K562 (cell line): Measurements from ENCODE around the gene BHLHE40. TPM values are rescaled to one million over a fixed set of nuclear protein-coding genes. Genes with fewer than 3 reads are reported as not detected.

Experiments used
- ATF6 ChIP-seq: sonication (generic); formaldehyde crosslinking; IDR thresholded peaks from 2 replicates; pipeline ENCODE4 v1.4.0; 2020; ENCODE audit warnings: mild to moderate bottlenecking, missing genetic modification reagents
- BCL6 ChIP-seq: fragments of 250-450 bp; sonication (Bioruptor Pico); IDR thresholded peaks from 2 replicates; pipeline ENCODE4 v1.4.0; 2020
- BRD9 ChIP-seq: fragments of 450-650 bp; IDR thresholded peaks from 2 replicates; pipeline ENCODE4 v1.6.1; 2018; ENCODE audit warnings: low read depth; ENCODE audit not compliant: partially characterized antibody
- DIDO1 ChIP-seq: fragments of 450-650 bp; IDR thresholded peaks from 2 replicates; pipeline ENCODE4 v1.6.1; 2016; ENCODE audit warnings: low read depth, missing biosample characterization, missing genetic modification characterization
- EP300 ChIP-seq: IDR thresholded peaks from 2 replicates; pipeline ENCODE4 v1.6.1; 2012; ENCODE audit warnings: low read length, improper control_type of control experiment
- FUS ChIP-seq: fragments of 200-400 bp; formaldehyde crosslinking; optimal IDR thresholded peaks from 2 replicates; pipeline ENCODE3; 2017; ENCODE audit warnings: low read depth, low read length
- ILK ChIP-seq: fragments of 450-650 bp; IDR thresholded peaks from 2 replicates; pipeline ENCODE4 v1.6.1; 2016; ENCODE audit warnings: missing genetic modification characterization, low read depth, mild to moderate bottlenecking, missing compliant biosample characterization, moderate library complexity, borderline replicate concordance
- L3MBTL2 ChIP-seq: fragments of 450-650 bp; IDR thresholded peaks from 2 replicates; pipeline ENCODE4 v1.6.1; 2016; ENCODE audit warnings: mild to moderate bottlenecking, moderate library complexity
- LARP7 ChIP-seq: fragments of 450-650 bp; IDR thresholded peaks from 2 replicates; pipeline ENCODE4 v1.6.1; 2016
- MLX ChIP-seq, 2 experiments: fragments of 450-650 bp in 1 of 2; sonication (generic) in 1 of 2; formaldehyde crosslinking; conservative IDR thresholded peaks; 2 replicates each; pipeline versions ENCODE4 v1.4.0 to v1.8.1; 2020 to 2022; ENCODE audit warnings: mild to moderate bottlenecking in 1 of 2, missing genetic modification reagents in 1 of 2
- OTX1 ChIP-seq: fragments of 450-650 bp; formaldehyde crosslinking; IDR thresholded peaks from 2 replicates; pipeline ENCODE4 v1.4.0; 2022; ENCODE audit warnings: mild to moderate bottlenecking
- PCBP1 ChIP-seq: fragments of 200-400 bp; formaldehyde crosslinking; IDR thresholded peaks from 2 replicates; pipeline ENCODE4 v1.6.1; 2018; ENCODE audit warnings: mild to moderate bottlenecking, low read depth, low read length; ENCODE audit not compliant: poor library complexity, severe bottlenecking
- PPARD ChIP-seq: fragments of 250-450 bp; sonication (Bioruptor Pico); IDR thresholded peaks from 2 replicates; pipeline ENCODE4 v1.8.0; 2022; ENCODE audit warnings: inconsistent platforms, mild to moderate bottlenecking, moderate library complexity
- PRMT5 ChIP-seq: sonication (generic); formaldehyde crosslinking; IDR thresholded peaks from 2 replicates; pipeline ENCODE4 v1.5.0; 2020; ENCODE audit warnings: missing genetic modification reagents
- RBM25 ChIP-seq: fragments of 200-400 bp; formaldehyde crosslinking; IDR thresholded peaks from 2 replicates; pipeline ENCODE4 v1.6.1; 2018; ENCODE audit warnings: low read length, low read depth, moderate library complexity; ENCODE audit not compliant: severe bottlenecking
- SP1 ChIP-seq: sonication (generic); formaldehyde crosslinking; IDR thresholded peaks from 2 replicates; pipeline ENCODE4 v1.8.1; 2022; ENCODE audit warnings: mild to moderate bottlenecking, missing genetic modification reagents
- TAF15 ChIP-seq: fragments of 200-400 bp; formaldehyde crosslinking; IDR thresholded peaks from 2 replicates; pipeline ENCODE4 v1.6.1; 2017; ENCODE audit warnings: mild to moderate bottlenecking, low read depth, low read length, moderate library complexity
- TAF9B ChIP-seq: fragments of 450-650 bp; IDR thresholded peaks from 2 replicates; pipeline ENCODE4 v1.6.1; 2018; ENCODE audit warnings: mild to moderate bottlenecking; ENCODE audit not compliant: partially characterized antibody
- ZBED1 ChIP-seq: IDR thresholded peaks from 2 replicates; pipeline ENCODE4 v1.6.1; 2014
- ZNF274 ChIP-seq: IDR thresholded peaks from 2 replicates; pipeline ENCODE4 v1.6.1; 2011; ENCODE audit warnings: low read depth, mild to moderate bottlenecking, low read length, moderate library complexity, borderline replicate concordance
- ZNF592 ChIP-seq: fragments of 450-650 bp; IDR thresholded peaks from 2 replicates; pipeline ENCODE4 v1.6.1; 2017; ENCODE audit warnings: antibody characterized with exemption, mild to moderate bottlenecking
- ZNF79 ChIP-seq: fragments of 250-450 bp; sonication (Bioruptor Pico); IDR thresholded peaks from 2 replicates; pipeline ENCODE4 v1.4.0; 2020; ENCODE audit warnings: low read depth, mild to moderate bottlenecking, moderate library complexity
- ZNF830 ChIP-seq: fragments of 250-450 bp; sonication (Bioruptor Pico); IDR thresholded peaks from 2 replicates; pipeline ENCODE4 v1.5.0; 2021; ENCODE audit warnings: mild to moderate bottlenecking
- polyA plus RNA-seq, 8 experiments: library from polyadenylated mRNA; depleted of rRNA in 4 of 8; stranded (reverse) in 5 of 8; unstranded in 3 of 8; fragments of >200 nt; fragmentation: Nextera tagmentation in 2 of 8; fragmentation: Illumina TruSeq in 1 of 8; extraction: Ambion mirVana in 2 of 8; extraction: Trizol in 1 of 8; gene quantifications; 2 replicates each; pipeline versions ENCODE4 v1.2.1 to v1.2.3, GENCODE V29; 2011 to 2014; ENCODE audit warnings: inconsistent platforms in 1 of 8, missing spikeins in 1 of 8
- total RNA-seq, 7 experiments: library from RNA; depleted of rRNA in 6 of 7; stranded (reverse); fragments of >200 nt in 6 of 7; fragmentation: Illumina TruSeq in 2 of 7; extraction: Trizol in 2 of 7; gene quantifications; 2 replicates each; pipeline versions ENCODE4 v1.2.1 to v1.2.3, GENCODE V29; 2011 to 2021; ENCODE audit warnings: low replicate concordance in 1 of 7
- TF ChIP-seq, protein P1 (sequence below): fragments of 450-650 bp; formaldehyde crosslinking; IDR thresholded peaks from 2 replicates; pipeline ENCODE4 v1.4.0; 2020; ENCODE audit warnings: mild to moderate bottlenecking

The BHLHE40 gene
- total and polyA plus RNA-seq, 9 of the 15 experiments (the other 6 are each of a cell fraction or from before 2014, with no cell fraction given) = 12.0 to 83.9 (median 31.4) TPM

DNA sequence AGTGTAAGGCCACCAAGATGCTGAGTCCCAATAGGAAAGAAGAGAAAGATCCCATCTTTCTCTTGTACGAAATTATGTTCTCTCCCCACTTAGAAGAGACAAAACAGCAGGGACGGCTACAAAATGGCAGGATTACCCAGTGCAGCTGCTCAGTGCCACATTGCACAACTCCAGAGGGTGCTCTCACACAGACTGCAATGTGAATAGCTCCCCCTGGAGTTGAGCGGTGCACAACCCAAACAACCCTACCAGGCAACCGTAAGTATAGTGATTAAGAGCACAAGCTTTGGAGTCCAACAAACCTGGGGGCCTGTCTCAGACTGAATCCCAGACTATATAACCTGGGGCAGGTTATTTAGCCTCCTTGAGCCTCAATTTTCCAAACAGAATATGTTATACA is 3.1 kb upstream of the BHLHE40 start (continued):
- TF ChIP-seq L3MBTL2 = peak; percentile 66
- TF ChIP-seq ATF6 (CRISPR knock-in tag) = no peak
- TF ChIP-seq ZBED1 = no peak
- TF ChIP-seq OTX1 (CRISPR knock-in tag) = peak; percentile 82; the same call in 1 of the 2 replicates
- no peak for TF ChIP-seq ZNF592
- TF ChIP-seq MLX (CRISPR knock-in tag; conservative IDR thresholded peaks at IDR 0.05) = no peak
- TF ChIP-seq ZNF274 = no peak
- TF ChIP-seq ILK (tag) = no peak
- no peak for TF ChIP-seq FUS
- TF ChIP-seq, protein P1, sequence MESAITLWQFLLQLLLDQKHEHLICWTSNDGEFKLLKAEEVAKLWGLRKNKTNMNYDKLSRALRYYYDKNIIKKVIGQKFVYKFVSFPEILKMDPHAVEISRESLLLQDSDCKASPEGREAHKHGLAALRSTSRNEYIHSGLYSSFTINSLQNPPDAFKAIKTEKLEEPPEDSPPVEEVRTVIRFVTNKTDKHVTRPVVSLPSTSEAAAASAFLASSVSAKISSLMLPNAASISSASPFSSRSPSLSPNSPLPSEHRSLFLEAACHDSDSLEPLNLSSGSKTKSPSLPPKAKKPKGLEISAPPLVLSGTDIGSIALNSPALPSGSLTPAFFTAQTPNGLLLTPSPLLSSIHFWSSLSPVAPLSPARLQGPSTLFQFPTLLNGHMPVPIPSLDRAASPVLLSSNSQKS (CRISPR knock-in tag) = peak; percentile 59; the same call in 1 of the 2 replicates
- no peak for TF ChIP-seq RBM25
- TF ChIP-seq EP300 = peak; percentile 64; the same call in 1 of the 2 replicates
- no peak for TF ChIP-seq PRMT5
- no peak for TF ChIP-seq TAF9B
- TF ChIP-seq ZNF830 (CRISPR knock-in tag) = no peak
- peak; percentile 77; the same call in 1 of the 2 replicates for TF ChIP-seq BCL6 (CRISPR knock-in tag)
- TF ChIP-seq PCBP1 = no peak
- no peak for TF ChIP-seq PPARD (CRISPR knock-in tag)
- peak; percentile 57 for TF ChIP-seq ZNF79 (CRISPR knock-in tag)
- no peak for TF ChIP-seq TAF15
- peak; percentile 98 for TF ChIP-seq BRD9
- TF ChIP-seq LARP7 = no peak
- 0 out of 2 replicates have a peak, but pooled peaks have one; percentile 46 for TF ChIP-seq DIDO1 (tag)
- peak; percentile 65 for TF ChIP-seq SP1 (CRISPR knock-in tag)
